ENCODE measurements around the gene PKN1. TPM values are rescaled to one million over a fixed set of nuclear protein-coding genes. Genes with fewer than 3 reads are reported as not detected.
A peak's percentile ranks its signal among the peaks of the same experiment; 100 is the strongest.

The PKN1 gene
- total and polyA plus RNA-seq, 10 of the 15 experiments (the other 5 are each of a cell fraction or from before 2014, with no cell fraction given), result 1.0 to 189 (median 52.7) TPM

- TF ChIP-seq HSF1 (IDR thresholded peaks at IDR 0.05; ENCODE audit: low read depth, low read length) (no peak), EGR1 (IDR thresholded peaks at IDR 0.05; ENCODE audit: borderline replicate concordance in 1 of 2, low read depth in 2 of 2, low read length in 2 of 2) (no peak), CBX3 (IDR thresholded peaks at IDR 0.05; ENCODE audit: borderline replicate concordance, low read depth) (no peak), MTA3 (IDR thresholded peaks at IDR 0.05; ENCODE audit: borderline replicate concordance, low read length) (peak; percentile 58; the same call in 1 of the 2 replicates), ZNF207 (IDR thresholded peaks at IDR 0.05; ENCODE audit: borderline replicate concordance) (no peak), PAX8 (IDR thresholded peaks at IDR 0.05) (no peak), RAD21 (IDR thresholded peaks at IDR 0.05; ENCODE audit: insufficient read depth, low read depth, low read length) (peak; percentile 36), CUX1 (IDR thresholded peaks at IDR 0.05; ENCODE audit: insufficient replicate concordance, low read depth, low read length) (no peak), FOS (IDR thresholded peaks at IDR 0.05; ENCODE audit: borderline replicate concordance, extremely low read depth, insufficient read length) (no peak), ZNF217 (IDR thresholded peaks at IDR 0.05) (no peak), MLLT1 (IDR thresholded peaks at IDR 0.05) (no peak), ATF2 (IDR thresholded peaks at IDR 0.05; ENCODE audit: low read length) (no peak), NR2C2 (IDR thresholded peaks at IDR 0.05; ENCODE audit: borderline replicate concordance, control insufficient read depth, insufficient read length, low read depth) (no peak), ZBTB4 (CRISPR knock-in tag; IDR thresholded peaks at IDR 0.05) (no peak), CHD1 (IDR thresholded peaks at IDR 0.05; ENCODE audit: low read depth, low read length) (no peak), GABPA (IDR thresholded peaks at IDR 0.05; ENCODE audit: low read depth) (no peak)
Measured at GRCh38 chr19:14472202-14472938, 39.3 kb downstream of the PKN1 start (continued).

Measured in GM12878 (cell line).